GM10248 (cell line): Measurements from ENCODE around the gene CCDC187.

Source experiments
- CTCF ChIA-PET: fragments of 300-600 bp; sonication (Branson Sonifier 250); formaldehyde crosslinking; extraction: SDS; loops from one replicate; lab custom pipeline; 2021; ENCODE audit warnings: antibody characterized with exemption; lab: Yijun Ruan, JAX
- POLR2A ChIA-PET: fragments of 350-650 bp; sonication (Branson Sonifier 250); formaldehyde crosslinking; extraction: SDS; loops from one replicate; lab custom pipeline; 2020; ENCODE audit warnings: antibody characterized with exemption; lab: Yijun Ruan, JAX
- DNase-seq: peaks from one replicate; pipeline ENCODE4 v3.0.0; 2012; ENCODE audit errors: extremely low spot score
- TF ChIP-seq, protein P1 (sequence below): IDR thresholded peaks from 2 replicates; pipeline ENCODE4 v1.5.1; 2012; ENCODE audit warnings: mild to moderate bottlenecking, low read depth; ENCODE audit errors: extremely low read depth, missing control alignments, control extremely low read depth

The CCDC187 gene

DNA sequence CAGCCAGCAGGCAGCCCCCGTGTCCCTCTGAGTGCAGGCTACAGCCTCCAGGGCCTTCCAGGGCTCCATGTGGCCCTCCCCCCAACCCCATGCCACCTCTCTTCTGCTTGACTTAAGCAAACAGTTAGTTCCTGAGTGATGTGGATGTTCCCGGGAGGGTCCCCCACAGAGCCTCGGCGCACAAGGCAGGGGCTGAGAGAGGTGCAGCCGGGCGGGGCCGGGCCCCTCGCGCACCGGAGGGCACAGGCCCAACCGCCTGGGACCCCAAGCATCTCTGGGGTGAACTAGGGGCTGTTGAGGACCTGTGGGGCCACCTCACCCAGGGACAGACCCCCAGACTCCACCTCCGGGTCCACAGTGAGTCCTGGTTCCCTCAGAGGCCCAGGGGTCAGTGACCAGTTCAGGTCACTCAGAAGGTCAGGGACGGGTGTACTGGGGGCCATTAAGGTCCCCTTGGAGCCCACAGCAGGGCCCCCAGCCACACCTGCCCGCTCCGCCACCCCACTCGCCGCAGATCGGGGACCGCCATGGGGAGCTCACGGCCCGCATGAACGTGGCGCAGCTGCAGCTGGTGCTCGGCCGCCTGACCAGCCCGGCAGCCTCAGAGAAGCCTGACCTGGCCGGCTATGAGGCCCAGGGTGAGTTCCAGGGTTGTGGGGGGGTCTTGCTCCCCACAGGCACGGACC is 36.6 kb upstream of the CCDC187 start:
- ChIA-PET POLR2A (no interaction called here), CTCF (interaction anchor here (0.9 to 2.6 kb wide), 4 partner anchors 21 to 93 kb away, joined by 3 to 13 read pairs (median 3); no protein-coding TSS in a partner anchor)
- DNase-seq = no peak
- TF ChIP-seq, protein P1, sequence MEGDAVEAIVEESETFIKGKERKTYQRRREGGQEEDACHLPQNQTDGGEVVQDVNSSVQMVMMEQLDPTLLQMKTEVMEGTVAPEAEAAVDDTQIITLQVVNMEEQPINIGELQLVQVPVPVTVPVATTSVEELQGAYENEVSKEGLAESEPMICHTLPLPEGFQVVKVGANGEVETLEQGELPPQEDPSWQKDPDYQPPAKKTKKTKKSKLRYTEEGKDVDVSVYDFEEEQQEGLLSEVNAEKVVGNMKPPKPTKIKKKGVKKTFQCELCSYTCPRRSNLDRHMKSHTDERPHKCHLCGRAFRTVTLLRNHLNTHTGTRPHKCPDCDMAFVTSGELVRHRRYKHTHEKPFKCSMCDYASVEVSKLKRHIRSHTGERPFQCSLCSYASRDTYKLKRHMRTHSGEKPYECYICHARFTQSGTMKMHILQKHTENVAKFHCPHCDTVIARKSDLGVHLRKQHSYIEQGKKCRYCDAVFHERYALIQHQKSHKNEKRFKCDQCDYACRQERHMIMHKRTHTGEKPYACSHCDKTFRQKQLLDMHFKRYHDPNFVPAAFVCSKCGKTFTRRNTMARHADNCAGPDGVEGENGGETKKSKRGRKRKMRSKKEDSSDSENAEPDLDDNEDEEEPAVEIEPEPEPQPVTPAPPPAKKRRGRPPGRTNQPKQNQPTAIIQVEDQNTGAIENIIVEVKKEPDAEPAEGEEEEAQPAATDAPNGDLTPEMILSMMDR = no peak

- POLR2A ChIA-PET = no interaction called here
- CTCF ChIA-PET = interaction anchor here (0.7 to 2.6 kb wide), 7 partner anchors 20 to 231 kb away, joined by 3 to 13 read pairs (median 3); no protein-coding TSS in a partner anchor
- TF ChIP-seq, protein P1 = no peak
Measured at GRCh38 chr9:136339958-136340310, 36.0 kb upstream of the CCDC187 start.

DNA sequence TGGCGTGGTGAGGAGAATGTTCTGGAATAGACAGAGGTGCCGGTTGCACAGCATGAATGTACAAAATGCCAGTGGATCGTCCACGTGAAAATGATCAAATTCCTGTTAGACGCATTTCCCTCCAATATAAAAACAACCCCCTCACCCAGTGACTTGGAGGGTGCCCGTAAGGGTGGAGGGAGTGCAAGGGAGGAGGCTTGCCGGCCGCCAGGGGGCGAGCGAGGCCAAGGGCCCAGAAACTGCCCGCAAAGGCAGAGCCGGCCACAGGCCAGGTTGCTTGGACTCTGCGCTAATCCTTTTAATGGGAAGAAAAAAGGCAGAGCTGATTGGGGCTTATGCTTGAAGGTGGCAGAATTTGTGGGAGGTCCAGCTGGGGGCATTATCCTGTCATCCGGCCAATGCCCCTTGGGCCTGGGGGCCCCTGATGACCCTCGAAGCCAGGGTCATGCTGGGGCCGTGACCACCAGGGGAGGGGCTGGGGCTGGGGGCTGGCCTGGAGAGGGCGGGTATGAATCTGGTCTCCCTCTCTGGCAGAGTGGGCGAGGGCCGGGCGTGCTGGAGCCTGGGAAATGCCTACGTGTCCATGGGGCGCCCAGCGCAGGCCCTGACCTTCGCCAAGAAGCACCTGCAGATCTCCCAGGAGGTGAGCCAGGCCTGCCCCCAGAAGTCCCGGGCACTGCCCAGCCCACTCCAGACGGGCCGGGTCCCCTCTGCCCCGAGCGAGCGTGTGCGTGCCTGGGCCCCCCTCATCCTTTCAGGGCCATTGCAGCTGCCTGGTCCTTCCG is 35.5 kb upstream of the CCDC187 start:
- CTCF ChIA-PET = interaction anchor here (0.7 to 2.6 kb wide), 7 partner anchors 20 to 231 kb away, joined by 3 to 13 read pairs (median 3); no protein-coding TSS in a partner anchor
- POLR2A ChIA-PET = no interaction called here
- TF ChIP-seq, protein P1 = peak; percentile 91
- DNase-seq = peak; percentile 83

More at GRCh38 chr9:136339958-136340310, 36.0 kb upstream of the CCDC187 start:
- DNase-seq = no peak

- POLR2A ChIA-PET = no interaction called here
- CTCF ChIA-PET = interaction anchor here (1.2 kb wide), 1 partner anchor 9 kb away, joined by 3 read pairs; no protein-coding TSS in a partner anchor
- no peak for DNase-seq
- TF ChIP-seq, protein P1 = no peak
Measured at GRCh38 chr9:136338511-136338910, 34.6 kb upstream of the CCDC187 start.

DNA sequence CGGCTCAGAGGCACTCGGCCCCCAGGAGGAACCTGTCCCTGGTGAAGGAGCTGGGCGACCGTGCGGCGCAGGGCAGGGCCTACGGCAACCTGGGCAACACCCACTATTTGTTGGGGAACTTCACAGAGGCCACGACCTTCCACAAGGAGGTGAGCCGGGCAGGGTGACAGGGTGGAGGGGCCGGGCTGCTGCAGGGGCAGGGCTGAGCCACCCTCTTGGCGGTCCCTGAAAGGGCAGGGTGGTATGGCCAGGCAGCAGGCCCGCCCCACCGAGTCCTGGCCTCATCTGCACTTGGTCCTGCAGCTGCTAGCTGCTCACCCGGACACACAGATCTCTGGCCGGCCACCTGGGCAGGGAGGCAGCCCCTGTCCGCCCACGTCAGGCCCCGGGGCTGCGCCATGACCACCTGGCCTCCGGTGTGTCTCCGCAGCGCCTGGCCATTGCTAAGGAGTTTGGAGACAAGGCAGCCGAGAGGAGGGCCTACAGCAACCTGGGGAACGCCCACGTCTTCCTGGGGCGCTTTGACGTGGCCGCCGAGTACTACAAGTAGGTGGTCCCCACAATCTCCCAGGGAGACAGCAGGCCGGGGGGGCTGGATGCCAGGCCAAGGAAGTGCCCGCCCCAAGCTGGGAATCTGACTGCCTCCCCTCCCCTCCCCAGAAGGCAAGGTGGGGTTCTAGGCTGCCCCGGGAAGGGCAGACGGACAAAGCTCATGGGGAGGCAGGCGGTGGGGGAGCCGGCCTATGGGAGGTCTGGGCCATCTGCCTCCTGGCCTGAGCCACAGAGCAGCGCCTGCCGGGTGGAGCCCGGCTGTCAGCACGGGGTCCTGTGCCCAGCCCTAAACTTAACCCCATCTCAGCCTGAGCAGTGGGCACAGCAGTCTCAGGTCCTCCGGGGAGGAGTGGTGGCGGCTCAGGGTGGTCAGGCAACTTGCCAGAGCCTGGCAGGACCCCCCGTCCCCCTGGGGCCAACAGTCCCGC is 33.8 kb upstream of the CCDC187 start:
- POLR2A ChIA-PET = no interaction called here
- no peak for DNase-seq
- CTCF ChIA-PET = interaction anchor here (1.0 to 1.4 kb wide), 4 partner anchors 8 to 63 kb away, joined by 3 to 5 read pairs (median 5); partner anchors contain the start of gene DNLZ
- TF ChIP-seq, protein P1 = no peak
